CMK (cell line): ENCODE measurements around the gene RNF181.
A peak's percentile ranks its signal among the peaks of the same experiment; 100 is the strongest.
"Not testable (repeated sequence)": the region's sequence is repeated elsewhere in the genome, so short reads cannot be mapped to it uniquely, and the experiment has no call there.

Source experiments
- DNase-seq: peaks from one replicate; pipeline ENCODE4 v3.0.0-alpha.2; 2010; ENCODE audit warnings: low read depth

RNF181 gene

DNA sequence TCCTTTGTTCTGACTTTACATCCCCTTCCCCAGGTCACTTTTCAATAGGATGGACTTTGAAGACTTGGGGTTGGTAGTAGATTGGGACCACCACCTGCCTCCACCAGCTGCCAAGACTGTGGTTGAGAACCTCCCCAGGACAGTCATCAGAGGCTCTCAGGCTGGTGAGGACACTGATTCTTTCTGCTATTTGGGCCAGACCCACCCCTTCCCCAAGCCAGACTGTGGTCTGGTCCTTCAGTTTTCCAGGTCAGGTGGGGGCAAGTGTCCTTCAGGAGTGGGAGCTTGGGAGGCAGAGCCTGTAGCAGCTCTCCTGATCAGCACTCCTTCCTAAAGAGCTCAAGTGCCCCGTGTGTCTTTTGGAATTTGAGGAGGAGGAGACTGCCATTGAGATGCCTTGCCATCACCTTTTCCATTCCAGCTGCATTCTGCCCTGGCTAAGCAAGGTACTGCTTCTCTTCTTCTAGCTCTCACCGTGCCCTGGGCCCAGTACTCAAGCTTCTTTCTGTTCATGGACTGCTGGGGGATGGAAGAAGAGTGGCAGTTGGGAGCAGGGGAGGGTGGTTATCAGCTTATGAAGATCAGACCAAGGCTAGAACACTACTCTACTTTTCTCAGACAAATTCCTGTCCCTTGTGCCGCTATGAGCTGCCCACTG is 1.1 kb downstream of the RNF181 start:
- no peak for DNase-seq

DNA sequence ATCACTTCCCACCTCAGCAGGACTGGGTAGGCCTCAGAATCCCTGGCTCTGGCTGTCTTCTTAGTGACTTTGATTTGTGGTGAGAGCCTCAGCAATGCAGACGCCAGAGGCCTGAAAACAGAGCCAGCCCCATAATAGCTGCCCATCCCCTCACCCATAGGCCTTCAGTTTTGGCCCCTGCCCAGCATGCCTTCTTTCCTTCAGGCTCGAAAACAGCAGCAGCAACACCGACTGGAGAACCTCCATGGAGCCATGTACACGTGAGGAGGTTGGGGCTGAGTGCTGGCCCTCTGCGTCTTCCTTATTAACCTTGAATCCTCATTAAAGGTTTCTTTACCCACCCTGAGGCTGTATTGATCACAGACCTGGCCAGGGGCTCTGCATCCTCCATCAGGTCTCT is 1.7 kb downstream of the RNF181 start:
- DNase-seq = no peak

GRCh38 chr2:85598594-85599340 is 3.2 kb downstream of the RNF181 start:
- DNase-seq = no peak

- DNase-seq = no peak
Observed at GRCh38 chr2:85599468-85600234, 4.1 kb downstream of the RNF181 start.

DNA sequence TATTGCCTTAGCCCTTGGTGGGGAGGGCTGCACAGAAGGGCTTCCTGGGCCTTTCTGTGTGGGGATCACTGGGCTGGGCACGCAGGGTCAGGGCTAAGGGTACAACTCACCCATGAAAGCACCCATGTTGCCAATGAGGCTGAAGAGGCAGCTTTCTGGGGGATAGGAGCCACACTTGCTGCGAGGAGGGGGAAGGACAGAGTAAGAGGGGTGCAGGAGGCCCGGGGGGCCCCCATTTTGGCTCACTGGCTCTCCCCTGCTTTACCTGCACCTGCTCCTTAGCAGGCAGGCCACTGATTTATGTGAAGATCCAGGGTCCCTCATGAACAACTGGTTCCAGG is 4.7 kb downstream of the RNF181 start:
- no peak for DNase-seq

DNA sequence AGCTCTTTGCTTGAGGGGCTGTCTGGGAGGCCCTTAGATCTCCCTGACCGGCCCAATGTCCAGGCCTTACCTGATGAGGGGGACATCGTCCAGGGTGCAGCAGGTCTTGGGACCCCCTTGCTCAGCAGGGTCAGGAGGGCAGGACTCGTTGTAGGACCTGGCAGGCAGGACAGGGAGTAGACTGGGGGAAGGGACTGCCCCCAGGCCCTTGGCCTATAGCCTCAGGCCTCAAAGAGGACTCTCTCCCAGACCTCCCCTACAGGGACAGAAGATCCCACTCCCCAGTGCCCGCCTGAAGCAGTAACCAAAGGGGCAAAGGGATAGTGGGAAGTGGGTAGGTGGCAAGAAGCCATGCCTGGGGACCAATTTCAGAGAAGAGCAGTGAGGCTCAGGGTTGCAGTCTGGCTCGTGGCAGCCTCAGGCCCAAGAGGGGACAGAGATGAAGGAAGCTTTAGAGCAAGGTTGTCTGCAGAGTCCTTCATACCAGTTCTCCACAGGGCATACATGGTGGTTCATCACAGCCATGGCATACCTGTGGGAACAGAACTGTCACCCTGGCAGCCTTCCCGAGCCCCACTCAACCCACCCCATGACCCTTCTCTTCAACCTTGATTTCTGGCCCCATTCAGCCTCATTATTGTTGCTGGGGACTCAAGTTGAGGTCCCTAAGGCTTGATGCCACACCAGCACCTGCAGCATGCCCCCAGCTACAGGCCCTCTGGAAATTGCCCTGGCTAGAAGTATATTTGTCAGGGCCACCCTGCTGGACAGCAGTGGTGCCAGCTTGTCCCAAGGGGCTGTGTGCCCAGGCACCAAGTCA is 5.6 kb downstream of the RNF181 start:
- no peak for DNase-seq

DNA sequence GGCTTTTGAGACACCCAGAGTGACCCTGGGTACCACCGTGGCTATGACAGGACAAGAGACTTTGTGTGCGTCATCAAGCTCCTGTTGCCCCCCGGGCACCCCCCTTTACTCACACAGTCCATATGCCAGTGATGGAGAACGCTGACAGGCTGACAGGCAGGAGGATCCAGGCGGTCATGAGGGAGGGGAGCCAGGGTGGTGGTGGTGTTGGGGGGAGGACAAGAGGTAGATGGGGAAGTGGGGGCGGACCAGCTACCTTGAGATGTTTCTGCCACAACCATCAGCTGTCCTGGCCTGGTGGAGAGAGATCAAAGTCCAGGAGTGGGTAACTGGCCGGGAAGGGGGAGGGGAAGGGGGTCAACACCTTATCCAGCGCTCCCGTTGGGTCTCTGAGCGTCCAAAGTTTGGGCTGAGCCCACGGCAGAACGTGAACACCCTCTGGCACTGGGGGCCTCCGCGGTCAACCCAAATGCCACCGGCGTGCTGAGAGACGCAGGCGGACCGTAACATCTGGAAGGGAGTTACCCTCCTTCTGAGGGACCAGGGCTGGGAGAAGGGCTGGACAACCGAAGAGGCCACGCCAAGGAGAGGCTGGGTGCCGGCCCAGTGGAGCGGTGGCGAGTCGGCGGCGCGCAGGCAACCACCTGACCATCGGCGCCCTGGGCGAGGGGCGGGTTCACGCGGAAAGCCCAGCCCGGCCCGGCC is 6.4 kb downstream of the RNF181 start:
- DNase-seq = no peak

- no peak for DNase-seq
Observed at GRCh38 chr2:85602476-85603234, 7.1 kb downstream of the RNF181 start, which contains the start of gene TMEM150A. TMEM150A (minus strand) TSS chr2:85602698; CDS start chr2:85601948, 750 bp downstream.

DNA sequence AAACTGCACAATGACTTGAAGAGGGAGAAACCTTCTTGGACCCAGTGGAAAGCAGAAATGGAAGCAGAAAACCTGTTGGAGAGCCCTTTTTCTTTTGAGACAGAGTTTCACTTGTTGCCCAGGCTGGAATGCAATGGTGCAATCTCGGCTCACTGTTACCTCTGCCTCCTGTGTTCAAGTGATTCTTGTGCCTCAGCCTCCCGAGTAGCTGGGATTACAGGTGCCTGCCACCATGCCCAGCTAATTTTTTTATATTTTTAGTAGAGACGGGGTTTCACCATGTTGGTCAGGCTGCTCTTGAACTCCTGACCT is 8.5 kb downstream of the RNF181 start:
- not testable (repeated sequence) for DNase-seq

- no peak for DNase-seq
Observed at GRCh38 chr2:85604568-85605339, 9.2 kb downstream of the RNF181 start.

DNA sequence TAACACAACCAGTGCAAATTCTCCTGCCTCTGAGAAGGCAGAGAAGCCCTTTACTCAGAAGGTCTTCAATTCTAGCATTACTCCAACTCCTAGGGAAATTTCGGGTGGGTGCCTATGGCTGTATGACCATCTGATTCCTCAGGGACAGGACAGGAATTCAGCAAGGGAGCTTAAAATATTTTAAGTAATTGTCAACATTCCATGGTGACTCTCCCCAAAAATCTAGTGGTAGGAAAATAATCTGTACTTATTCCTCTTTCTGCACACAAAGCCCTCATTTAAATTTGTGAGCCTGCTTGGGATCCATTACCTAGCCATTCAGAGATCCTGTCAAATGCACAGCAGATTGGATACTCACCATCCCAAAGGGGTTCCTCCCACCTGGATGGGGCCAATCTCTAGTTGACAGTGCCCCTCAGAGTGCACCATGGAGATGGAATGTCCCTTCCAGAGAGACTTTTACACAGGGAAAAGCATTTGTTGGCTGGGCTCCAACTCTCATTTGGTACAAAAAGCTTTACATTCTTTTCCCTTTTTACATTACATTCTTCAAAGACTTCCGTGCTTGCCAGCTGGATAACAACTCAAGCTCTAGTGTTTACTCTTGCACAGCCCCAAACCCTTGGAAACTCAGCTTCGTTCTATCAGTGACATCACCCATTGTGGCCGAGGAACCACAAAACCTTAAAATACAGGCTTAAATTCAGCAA is 10.0 kb downstream of the RNF181 start:
- DNase-seq = no peak

DNA sequence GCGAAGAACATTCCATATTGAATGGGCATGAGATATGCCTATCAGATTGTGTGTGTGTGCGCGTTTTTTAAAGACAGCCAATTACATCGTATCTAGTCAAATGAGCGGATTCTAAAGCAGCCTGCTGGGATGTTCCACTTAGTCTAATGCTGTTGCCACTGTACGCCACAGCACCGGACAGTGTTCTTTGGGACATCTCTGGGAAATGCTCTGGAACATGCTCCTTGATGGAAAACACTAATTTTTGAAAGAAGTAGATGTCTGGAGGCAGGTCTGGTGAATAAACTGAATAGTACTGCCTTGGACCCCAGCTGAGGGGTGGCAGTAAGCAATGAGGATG is 10.5 kb downstream of the RNF181 start:
- no peak for DNase-seq

DNA sequence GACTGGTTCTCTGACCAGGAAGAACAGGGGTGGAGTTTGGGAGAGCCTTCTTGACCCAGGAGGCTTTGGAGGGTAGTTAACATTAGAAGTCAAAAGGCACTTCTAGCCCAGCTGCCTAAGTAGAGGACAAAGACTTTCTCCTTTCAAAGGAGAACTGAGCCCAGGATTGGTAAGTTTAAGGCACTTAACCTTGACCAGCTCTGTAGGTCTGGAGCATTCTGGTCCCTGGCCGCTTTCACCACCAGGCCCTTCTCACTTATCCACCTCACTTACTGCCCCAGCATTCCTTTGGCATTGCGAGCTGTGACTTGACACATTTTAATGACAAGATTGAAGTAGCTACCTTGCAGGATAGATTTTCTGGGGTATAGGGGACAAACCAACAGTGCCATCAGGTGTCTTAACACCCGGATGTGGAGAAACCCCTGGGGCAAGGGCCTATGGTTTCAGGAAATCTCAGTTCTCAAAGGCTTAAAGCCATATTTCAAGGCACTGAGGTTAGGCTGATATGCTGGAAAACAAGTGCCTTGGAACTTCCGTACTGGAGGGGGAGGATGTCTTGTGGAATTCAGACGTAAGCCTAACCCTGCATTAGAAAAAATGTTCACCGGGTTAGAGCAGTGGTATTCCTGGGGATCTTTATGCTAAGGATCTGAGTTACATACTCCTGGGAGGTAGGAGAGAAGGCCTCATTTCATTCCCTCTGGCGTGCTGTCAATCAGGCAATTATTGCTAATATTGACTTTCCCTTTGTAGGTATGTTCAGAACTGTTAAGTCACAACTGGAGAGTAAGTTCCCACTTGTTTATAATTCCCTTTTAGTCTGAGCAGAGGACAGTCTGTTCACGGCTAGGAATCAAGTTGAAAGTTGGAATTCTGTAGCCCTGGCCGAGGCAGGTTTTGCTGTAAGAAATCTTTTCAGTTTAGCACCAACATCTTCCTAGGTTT is 12.0 kb downstream of the RNF181 start:
- DNase-seq = no peak

- DNase-seq = no peak
Observed at GRCh38 chr2:85611217-85611704, 15.7 kb downstream of the RNF181 start.

- DNase-seq = peak; percentile 79
Observed at GRCh38 chr2:85611705-85612587, 16.4 kb downstream of the RNF181 start, which contains the start of gene C2orf68. C2orf68 (minus strand) TSS chr2:85612066; CDS start chr2:85611984, 82 bp downstream.

GRCh38 chr2:85613717-85614515 is 18.4 kb downstream of the RNF181 start:
- no peak for DNase-seq
